GM12874 (cell line): ENCODE data around the gene TXNDC11.

Experiments
- TF ChIP-seq, protein P1 (sequence below): IDR thresholded peaks from 2 replicates; pipeline ENCODE4 v1.5.1; 2011; ENCODE audit warnings: low read depth, mild to moderate bottlenecking, control low read depth, low read length, moderate library complexity; ENCODE audit not compliant: insufficient read depth

The TXNDC11 gene

DNA sequence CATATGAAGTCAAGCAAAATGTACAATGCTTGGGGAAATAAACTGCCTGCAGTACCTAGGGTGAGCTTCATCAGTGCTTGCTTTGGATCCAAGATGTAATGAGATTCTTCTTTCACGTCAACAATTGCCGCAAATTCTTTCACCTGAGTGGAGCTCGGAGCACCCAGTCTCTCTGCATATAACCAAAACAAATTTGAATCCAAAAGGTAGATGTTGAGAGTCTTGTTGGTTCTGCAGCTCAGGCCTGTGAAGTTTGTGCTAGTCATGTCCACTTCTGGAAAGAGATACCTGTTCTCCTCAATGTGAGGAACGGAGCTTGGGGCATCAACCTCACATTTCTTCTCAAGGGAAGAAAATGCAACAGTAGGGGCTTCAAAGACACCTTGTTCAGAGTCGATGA lies 51.4 kb downstream of the TXNDC11 start:
- TF ChIP-seq, protein P1, sequence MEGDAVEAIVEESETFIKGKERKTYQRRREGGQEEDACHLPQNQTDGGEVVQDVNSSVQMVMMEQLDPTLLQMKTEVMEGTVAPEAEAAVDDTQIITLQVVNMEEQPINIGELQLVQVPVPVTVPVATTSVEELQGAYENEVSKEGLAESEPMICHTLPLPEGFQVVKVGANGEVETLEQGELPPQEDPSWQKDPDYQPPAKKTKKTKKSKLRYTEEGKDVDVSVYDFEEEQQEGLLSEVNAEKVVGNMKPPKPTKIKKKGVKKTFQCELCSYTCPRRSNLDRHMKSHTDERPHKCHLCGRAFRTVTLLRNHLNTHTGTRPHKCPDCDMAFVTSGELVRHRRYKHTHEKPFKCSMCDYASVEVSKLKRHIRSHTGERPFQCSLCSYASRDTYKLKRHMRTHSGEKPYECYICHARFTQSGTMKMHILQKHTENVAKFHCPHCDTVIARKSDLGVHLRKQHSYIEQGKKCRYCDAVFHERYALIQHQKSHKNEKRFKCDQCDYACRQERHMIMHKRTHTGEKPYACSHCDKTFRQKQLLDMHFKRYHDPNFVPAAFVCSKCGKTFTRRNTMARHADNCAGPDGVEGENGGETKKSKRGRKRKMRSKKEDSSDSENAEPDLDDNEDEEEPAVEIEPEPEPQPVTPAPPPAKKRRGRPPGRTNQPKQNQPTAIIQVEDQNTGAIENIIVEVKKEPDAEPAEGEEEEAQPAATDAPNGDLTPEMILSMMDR, result no peak

DNA sequence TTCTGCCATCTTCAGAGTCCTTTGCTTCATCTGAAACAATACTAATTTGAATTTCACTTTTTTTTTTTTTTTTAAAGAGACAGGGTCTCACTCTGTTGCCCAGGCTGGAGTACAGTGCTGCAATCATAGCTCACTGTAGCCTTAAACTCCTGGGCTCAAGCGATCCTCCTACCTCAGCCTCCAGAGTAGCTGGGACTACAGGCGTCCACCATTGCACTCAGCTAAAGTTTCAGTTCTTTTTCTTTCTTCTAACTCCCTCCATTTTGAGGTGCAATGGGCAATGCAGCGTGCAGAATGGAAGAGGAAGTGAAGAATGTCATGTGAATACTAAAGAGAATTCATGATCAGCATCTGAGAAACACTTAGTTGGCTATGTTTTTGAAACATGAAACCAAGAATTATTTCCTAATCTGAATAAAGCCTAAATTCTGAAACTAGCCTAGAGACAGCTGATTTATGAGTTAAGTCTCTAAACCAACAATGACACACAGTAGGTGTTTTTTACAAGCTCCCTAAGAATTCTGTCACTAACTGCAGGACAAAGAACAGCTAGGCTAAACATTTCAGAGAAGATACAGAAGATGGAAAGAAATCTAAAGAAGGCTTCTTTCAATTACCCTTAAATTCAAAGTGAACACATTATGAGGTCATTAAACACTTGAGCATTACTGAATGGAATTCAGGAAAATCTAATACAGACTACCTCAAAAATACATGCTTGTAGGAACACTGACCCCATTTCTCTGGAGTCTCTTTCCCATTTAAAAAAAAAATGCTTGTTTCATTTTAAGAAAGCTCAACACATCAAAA lies 53.4 kb downstream of the TXNDC11 start:
- TF ChIP-seq, protein P1, result no peak

DNA sequence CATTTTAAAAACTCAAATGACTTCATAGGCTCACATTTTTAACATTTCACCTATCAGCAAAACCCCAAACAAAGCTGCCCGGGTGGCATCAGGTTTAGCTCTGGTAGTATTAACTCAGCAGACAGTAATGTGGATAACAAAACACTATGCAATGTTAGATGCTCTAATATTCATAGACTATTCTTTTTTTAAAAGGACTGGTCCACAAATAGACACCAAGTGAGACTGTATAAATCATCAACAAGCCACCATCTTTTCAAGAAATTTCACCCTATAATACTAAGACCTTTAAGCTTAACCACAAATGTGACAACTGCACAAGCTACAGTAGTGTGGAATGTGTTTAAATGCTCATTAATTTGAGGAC lies 54.2 kb downstream of the TXNDC11 start:
- TF ChIP-seq, protein P1, result no peak

DNA sequence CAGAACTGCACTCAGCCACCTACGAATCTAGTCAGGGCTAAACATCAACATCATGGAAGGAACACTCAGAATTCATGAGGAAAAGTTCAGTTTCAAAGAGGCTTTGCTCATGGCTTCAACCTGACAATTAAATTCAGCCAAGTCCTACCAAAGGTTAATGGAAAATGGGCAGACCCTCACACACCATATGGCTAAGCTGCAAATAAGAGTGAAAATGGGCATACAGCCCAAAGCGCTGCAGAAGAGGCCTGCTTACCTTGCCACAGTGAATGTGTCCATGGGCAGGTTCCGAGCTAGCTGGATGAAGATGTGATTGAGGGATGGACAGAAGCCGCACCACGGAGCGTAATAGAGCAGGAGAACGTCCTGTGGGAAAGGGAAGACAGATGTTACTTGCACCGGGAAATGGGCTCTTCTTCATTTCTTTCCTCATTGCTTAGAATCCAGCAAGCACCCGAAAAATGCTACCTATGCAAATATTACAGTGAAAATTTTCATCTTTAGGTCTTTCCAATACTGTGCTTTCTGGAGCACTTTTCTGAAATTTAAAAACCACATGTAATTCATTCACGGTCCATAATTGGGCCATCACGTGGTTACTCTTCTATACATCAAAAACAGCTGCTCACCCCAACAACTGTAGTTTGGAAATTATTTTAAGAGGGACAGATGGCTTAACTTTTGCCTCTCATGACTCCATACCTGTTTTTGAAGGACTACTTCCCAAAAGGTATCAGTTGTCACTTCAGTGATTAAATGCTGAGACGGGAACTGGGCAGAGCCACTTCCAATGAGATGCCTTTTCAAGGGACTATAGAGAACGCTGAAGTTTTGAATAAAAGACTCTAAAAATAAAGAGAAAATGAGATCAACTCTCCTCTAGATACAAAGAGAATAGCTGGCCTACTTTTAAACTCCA lies 54.8 kb downstream of the TXNDC11 start:
- TF ChIP-seq, protein P1, result no peak

DNA sequence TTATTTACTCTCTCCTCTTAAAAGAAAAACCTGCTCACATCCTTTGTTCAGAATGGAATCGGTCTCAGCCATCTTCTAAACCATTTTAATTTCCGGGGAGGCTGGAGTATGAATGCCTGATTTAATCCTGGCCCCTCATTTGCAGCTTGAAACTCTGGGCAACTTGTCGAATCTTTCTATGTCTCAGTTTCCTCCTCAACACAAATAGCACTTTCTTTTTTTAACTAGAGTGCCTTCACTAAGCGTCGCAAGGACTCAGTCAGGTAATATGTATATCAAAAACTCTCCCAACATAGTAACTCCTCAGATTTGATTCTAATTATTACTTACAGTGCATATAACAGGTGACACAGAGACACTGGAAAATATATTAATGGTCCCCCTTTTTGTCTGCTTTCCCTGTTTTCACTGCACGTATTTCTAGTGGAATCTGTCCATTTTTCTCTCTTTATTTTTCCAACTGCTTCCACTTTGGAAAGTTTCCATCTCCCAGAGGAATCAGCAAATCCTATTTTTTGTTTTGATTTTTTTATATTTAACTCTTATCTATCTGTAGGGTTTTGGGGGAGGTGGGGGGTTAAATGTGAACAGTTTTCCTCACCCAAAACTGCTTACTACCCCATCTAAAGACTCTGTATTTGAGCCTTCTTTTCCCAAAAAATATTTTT lies 55.8 kb downstream of the TXNDC11 start:
- TF ChIP-seq, protein P1, result no peak

DNA sequence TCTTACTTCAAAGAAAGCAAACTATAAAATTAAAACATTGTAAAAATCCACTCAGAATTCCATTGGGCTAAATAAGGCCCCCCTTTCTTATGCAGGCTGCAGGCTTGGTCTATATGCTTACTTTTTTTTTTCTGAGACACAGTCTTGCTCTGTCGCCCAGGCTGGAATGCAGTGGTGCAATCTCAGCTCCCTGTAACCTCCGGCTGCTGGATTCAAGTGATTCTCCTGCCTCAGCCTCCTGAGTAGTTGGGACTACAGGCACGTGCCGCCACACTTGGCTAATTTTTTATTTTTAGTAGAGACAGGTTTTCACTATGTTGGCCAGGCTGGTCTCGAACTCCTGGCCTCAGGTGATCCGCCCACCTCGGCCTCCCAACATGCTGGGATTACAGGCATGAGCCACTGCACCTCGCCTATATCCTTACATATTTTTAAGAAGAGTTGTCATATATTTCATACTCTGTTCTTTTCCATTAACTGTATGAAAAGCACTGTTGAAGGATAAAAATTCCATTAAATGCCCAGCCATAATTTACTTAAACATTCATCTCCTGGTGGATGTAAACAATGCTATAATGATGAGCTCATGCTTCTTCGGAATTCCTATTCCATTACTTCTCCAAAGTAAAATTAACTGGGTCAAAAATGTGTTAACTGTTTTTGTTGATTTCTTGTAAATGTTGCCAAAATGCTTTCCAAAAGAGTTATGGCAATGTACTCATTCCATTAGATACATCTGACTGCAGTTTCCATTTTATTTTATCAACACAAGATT lies 56.6 kb downstream of the TXNDC11 start:
- TF ChIP-seq, protein P1, result no peak
